ENCODE measurements around the gene SLC12A2. TPM values are rescaled to one million over a fixed set of nuclear protein-coding genes. Genes with fewer than 3 reads are reported as not detected.

The SLC12A2 gene
- total RNA-seq, result 100 to 1,000 TPM in 1 of 2 donors, 10 to 100 TPM in 1; 51.3 to 195 TPM

- DNase-seq (ENCODE audit: low spot score), result peak; percentile 94
- TF ChIP-seq POLR2AphosphoS5 (IDR thresholded peaks at IDR 0.05) (peak; percentile 66), CTCF (IDR thresholded peaks at IDR 0.05) (no peak), POLR2A (IDR thresholded peaks at IDR 0.05) (peak; percentile 48)
- no peaks in the 10 kb centered on the region for H3K27me3 ChIP-seq (replicated peaks; ENCODE audit: insufficient read depth)
- H3K4me1 ChIP-seq (replicated peaks), result no peaks in the 10 kb centered on the region
- intact Hi-C loops (cut with DNase I), result loop anchor here (5.0 to 10.0 kb wide), 5 partner anchors 114 to 521 kb away; no protein-coding TSS in a partner anchor
- H3K9me3 ChIP-seq, result no peaks in the 10 kb centered on the region
- under 1% methylated on average over 60 of the region's 104 CpGs for WGBS
- H3K36me3 ChIP-seq, result no peaks in the 10 kb centered on the region
- H3K4me3 ChIP-seq, result peak within 1 kb of the TSS; percentile 83 to 93
- peak within 1 kb of the TSS; percentile 96 to 97 for H3K27ac ChIP-seq
Measured at GRCh38 chr5:128083033-128083810, at the start of gene SLC12A2. TSS of gene SLC12A2 (plus strand) at chr5:128083766. CDS start at chr5:128083955, 189 bp downstream.

- Histone ChIP-seq H3K9me3 (no peaks in the 10 kb centered on the region), H3K27me3 (replicated peaks; ENCODE audit: insufficient read depth) (no peaks in the 10 kb centered on the region), H3K36me3 (no peaks in the 10 kb centered on the region), H3K27ac (no peak overlapping the region), H3K4me1 (replicated peaks) (no peaks in the 10 kb centered on the region), H3K4me3 (no peak overlapping the region)
- no peak for DNase-seq (ENCODE audit: low spot score)
- intact Hi-C loops (cut with DNase I), result no loop called here
- 93% methylated on average over 4 of the region's 4 CpGs for WGBS
- TF ChIP-seq POLR2AphosphoS5 (IDR thresholded peaks at IDR 0.05) (no peak), CTCF (IDR thresholded peaks at IDR 0.05) (no peak), POLR2A (IDR thresholded peaks at IDR 0.05) (no peak)
Measured at GRCh38 chr5:128035689-128036088, 47.9 kb upstream of the SLC12A2 start.

- no peaks in the 10 kb centered on the region for H3K4me1 ChIP-seq (replicated peaks)
- no peak overlapping the region for H3K4me3 ChIP-seq
- no peak overlapping the region for H3K27ac ChIP-seq
- intact Hi-C loops (cut with DNase I), result no loop called here
- H3K27me3 ChIP-seq (replicated peaks; ENCODE audit: insufficient read depth), result no peaks in the 10 kb centered on the region
- TF ChIP-seq POLR2AphosphoS5 (IDR thresholded peaks at IDR 0.05), result no peak
- TF ChIP-seq CTCF (IDR thresholded peaks at IDR 0.05), result no peak
- TF ChIP-seq POLR2A (IDR thresholded peaks at IDR 0.05), result no peak
- H3K9me3 ChIP-seq, result no peaks in the 10 kb centered on the region
- H3K36me3 ChIP-seq, result no peaks in the 10 kb centered on the region
- no peak for DNase-seq (ENCODE audit: low spot score)
- WGBS, result 23% methylated on average over 1 of the region's 1 CpG
Measured at GRCh38 chr5:128036950-128037349, 46.6 kb upstream of the SLC12A2 start.

- intact Hi-C loops (cut with DNase I), result no loop called here
- Histone ChIP-seq H3K4me3 (no peak overlapping the region), H3K36me3 (no peaks in the 10 kb centered on the region), H3K9me3 (no peaks in the 10 kb centered on the region), H3K4me1 (replicated peaks) (no peaks in the 10 kb centered on the region), H3K27me3 (replicated peaks; ENCODE audit: insufficient read depth) (no peaks in the 10 kb centered on the region), H3K27ac (no peak overlapping the region)
- DNase-seq (ENCODE audit: low spot score), result no peak
- no peak for TF ChIP-seq CTCF (IDR thresholded peaks at IDR 0.05)
- no peak for TF ChIP-seq POLR2AphosphoS5 (IDR thresholded peaks at IDR 0.05)
- TF ChIP-seq POLR2A (IDR thresholded peaks at IDR 0.05), result no peak
Measured at GRCh38 chr5:128038643-128039042, 44.9 kb upstream of the SLC12A2 start.

- H3K27me3 ChIP-seq (replicated peaks; ENCODE audit: insufficient read depth), result no peaks in the 10 kb centered on the region
- 85% methylated on average over 1 of the region's 1 CpG for WGBS
- no peaks in the 10 kb centered on the region for H3K36me3 ChIP-seq
- H3K4me1 ChIP-seq (replicated peaks), result no peaks in the 10 kb centered on the region
- no peak overlapping the region for H3K4me3 ChIP-seq
- H3K27ac ChIP-seq, result no peak overlapping the region
- no peak for DNase-seq (ENCODE audit: low spot score)
- intact Hi-C loops (cut with DNase I), result no loop called here
- TF ChIP-seq POLR2A (IDR thresholded peaks at IDR 0.05) (no peak), CTCF (IDR thresholded peaks at IDR 0.05) (no peak), POLR2AphosphoS5 (IDR thresholded peaks at IDR 0.05) (no peak)
- H3K9me3 ChIP-seq, result no peaks in the 10 kb centered on the region
Measured at GRCh38 chr5:128040927-128041326, 42.6 kb upstream of the SLC12A2 start.

Data from prostate gland (tissue), 2 donors.